Panc1 (cell line): ENCODE results near the gene ANO4.

Experiments
- CTCF ChIP-seq: fragments of 450-650 bp; IDR thresholded peaks from 2 replicates; pipeline ENCODE4 v1.5.1; 2017; ENCODE audit warnings: mild to moderate bottlenecking
- POLR2AphosphoS5 ChIP-seq: IDR thresholded peaks from 2 replicates; pipeline ENCODE4 v1.6.1; 2012; ENCODE audit warnings: mild to moderate bottlenecking, low read depth, low read length, moderate library complexity
- REST ChIP-seq, 2 experiments: IDR thresholded peaks; 2 replicates each; pipeline ENCODE4 v1.6.1; 2011 to 2012; ENCODE audit warnings: low read depth in 2 of 2, control low read depth in 1 of 2, low read length in 1 of 2, mild to moderate bottlenecking in 1 of 2, moderate library complexity in 1 of 2; ENCODE audit not compliant: insufficient read depth in 1 of 2

GRCh38 chr12:101044512-101045059 is 250.0 kb downstream of the ANO4 start:
- TF ChIP-seq CTCF, result no peak
- TF ChIP-seq REST (IDR thresholded peaks at IDR 0.05; ENCODE audit: insufficient read depth in 1 of 2, low read depth in 2 of 2, low read length in 1 of 2), result no peak
- no peak for TF ChIP-seq POLR2AphosphoS5
